ENCODE measurements around the gene PEX14. TPM values are rescaled to one million over a fixed set of nuclear protein-coding genes. Genes with fewer than 3 reads are reported as not detected.

Gene PEX14
- total RNA-seq, 1 experiment from 2014 or later: 36.0 TPM

GRCh38 chr1:10648689-10649516 lies 174.2 kb downstream of the PEX14 start:
- DNase-seq (ENCODE audit: low read depth, low spot score) (no peak), ATAC-seq (peak; percentile 4; the same call in 1 of the 2 replicates)
- in situ Hi-C loops (cut with HindIII; ENCODE audit: low pct_unique_long_range_greater_than_20kb, low sequenced_read_pairs) (no loop called here), intact Hi-C loops (cut with micrococcal nuclease; ENCODE audit: unreplicated experiment) (no loop called here)
- H3K4me3 ChIP-seq (ENCODE audit: low read depth in 2 of 2, low read length in 2 of 2): no peak overlapping the region
- H3K36me3 ChIP-seq (ENCODE audit: control insufficient read depth, insufficient read depth, low read length): no peaks in the 10 kb centered on the region
- H3K27me3 ChIP-seq (ENCODE audit: control insufficient read depth, insufficient read depth, low read length): no peaks in the 10 kb centered on the region
- BruUV-seq (replicated peaks): no TSS peak
- TF ChIP-seq, protein P1, sequence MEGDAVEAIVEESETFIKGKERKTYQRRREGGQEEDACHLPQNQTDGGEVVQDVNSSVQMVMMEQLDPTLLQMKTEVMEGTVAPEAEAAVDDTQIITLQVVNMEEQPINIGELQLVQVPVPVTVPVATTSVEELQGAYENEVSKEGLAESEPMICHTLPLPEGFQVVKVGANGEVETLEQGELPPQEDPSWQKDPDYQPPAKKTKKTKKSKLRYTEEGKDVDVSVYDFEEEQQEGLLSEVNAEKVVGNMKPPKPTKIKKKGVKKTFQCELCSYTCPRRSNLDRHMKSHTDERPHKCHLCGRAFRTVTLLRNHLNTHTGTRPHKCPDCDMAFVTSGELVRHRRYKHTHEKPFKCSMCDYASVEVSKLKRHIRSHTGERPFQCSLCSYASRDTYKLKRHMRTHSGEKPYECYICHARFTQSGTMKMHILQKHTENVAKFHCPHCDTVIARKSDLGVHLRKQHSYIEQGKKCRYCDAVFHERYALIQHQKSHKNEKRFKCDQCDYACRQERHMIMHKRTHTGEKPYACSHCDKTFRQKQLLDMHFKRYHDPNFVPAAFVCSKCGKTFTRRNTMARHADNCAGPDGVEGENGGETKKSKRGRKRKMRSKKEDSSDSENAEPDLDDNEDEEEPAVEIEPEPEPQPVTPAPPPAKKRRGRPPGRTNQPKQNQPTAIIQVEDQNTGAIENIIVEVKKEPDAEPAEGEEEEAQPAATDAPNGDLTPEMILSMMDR (IDR thresholded peaks at IDR 0.05): no peak
- TF ChIP-seq REST (IDR thresholded peaks at IDR 0.05; ENCODE audit: insufficient read depth in 1 of 2, low read depth in 2 of 2, low read length in 1 of 2) (peak; percentile 82 to 88), SIN3A (IDR thresholded peaks at IDR 0.05; ENCODE audit: borderline replicate concordance, insufficient read depth, low read depth, low read length) (no peak), TCF7L2 (IDR thresholded peaks at IDR 0.05; ENCODE audit: low read depth, low read length) (no peak), POLR2AphosphoS5 (IDR thresholded peaks at IDR 0.05; ENCODE audit: low read depth, low read length) (no peak)
- no peaks in the 10 kb centered on the region for H3K4me1 ChIP-seq (ENCODE audit: control insufficient read depth, insufficient read depth, low read length)
- POLR2A ChIA-PET: no interaction called here
- no peak overlapping the region for H3K27ac ChIP-seq (ENCODE audit: low read length)
- CTCF ChIA-PET: no interaction called here
- no peaks in the 10 kb centered on the region for H3K9me3 ChIP-seq (ENCODE audit: control insufficient read depth, insufficient read depth, low read depth, low read length)

- ChIA-PET POLR2A (no interaction called here), CTCF (no interaction called here)
- Histone ChIP-seq H3K27ac (ENCODE audit: low read length) (no peak overlapping the region), H3K27me3 (ENCODE audit: control insufficient read depth, insufficient read depth, low read length) (no peaks in the 10 kb centered on the region), H3K4me1 (ENCODE audit: control insufficient read depth, insufficient read depth, low read length) (no peaks in the 10 kb centered on the region), H3K4me3 (ENCODE audit: low read depth in 2 of 2, low read length in 2 of 2) (no peak overlapping the region), H3K9me3 (ENCODE audit: control insufficient read depth, insufficient read depth, low read depth, low read length) (no peaks in the 10 kb centered on the region), H3K36me3 (ENCODE audit: control insufficient read depth, insufficient read depth, low read length) (no peaks in the 10 kb centered on the region)
- ATAC-seq: no peak
- intact Hi-C loops (cut with micrococcal nuclease; ENCODE audit: unreplicated experiment): no loop called here
- DNase-seq (ENCODE audit: low read depth, low spot score): no peak
- TF ChIP-seq POLR2AphosphoS5 (IDR thresholded peaks at IDR 0.05; ENCODE audit: low read depth, low read length): no peak
- TF ChIP-seq TCF7L2 (IDR thresholded peaks at IDR 0.05; ENCODE audit: low read depth, low read length): no peak
- TF ChIP-seq, protein P1 (IDR thresholded peaks at IDR 0.05): no peak
- no peak for TF ChIP-seq REST (IDR thresholded peaks at IDR 0.05; ENCODE audit: insufficient read depth in 1 of 2, low read depth in 2 of 2, low read length in 1 of 2)
- no peak for TF ChIP-seq SIN3A (IDR thresholded peaks at IDR 0.05; ENCODE audit: borderline replicate concordance, insufficient read depth, low read depth, low read length)
- in situ Hi-C loops (cut with HindIII; ENCODE audit: low pct_unique_long_range_greater_than_20kb, low sequenced_read_pairs): no loop called here
- no TSS peak for BruUV-seq (replicated peaks)
Measured at GRCh38 chr1:10649517-10650201, 174.9 kb downstream of the PEX14 start.

All from Panc1 (cell line).